Renal cortex interstitium (tissue), 11 donors: ENCODE data around the gene NR3C2. TPM values are rescaled to one million over a fixed set of nuclear protein-coding genes. Genes with fewer than 3 reads are reported as not detected.

Experiments used
- DNase-seq, 11 donors: peaks; one replicate each; pipeline ENCODE4 v3.0.0-alpha.2; 2013; ENCODE audit warnings: low read depth in 9 of 11, low spot score in 4 of 11; ENCODE audit errors: extremely low read depth in 1 of 11
- polyA plus RNA-seq, 3 donors: library from polyadenylated mRNA; unstranded; fragments of 120-200 nt; gene quantifications; one replicate each; pipeline ENCODE4 v1.2.1, GENCODE V29; 2013; ENCODE audit not compliant: insufficient read length in 3 of 3

Gene NR3C2
- polyA plus RNA-seq, 3 donors: 14.4 to 16.2 (median 15.8) TPM

GRCh38 chr4:148076964-148077363 lies 365.2 kb downstream of the NR3C2 start:
- DNase-seq: no peak

GRCh38 chr4:148075438-148075837 lies 366.8 kb downstream of the NR3C2 start:
- DNase-seq: no peak

- DNase-seq: no peak
Measured at GRCh38 chr4:148074462-148074861, 367.8 kb downstream of the NR3C2 start.

DNA sequence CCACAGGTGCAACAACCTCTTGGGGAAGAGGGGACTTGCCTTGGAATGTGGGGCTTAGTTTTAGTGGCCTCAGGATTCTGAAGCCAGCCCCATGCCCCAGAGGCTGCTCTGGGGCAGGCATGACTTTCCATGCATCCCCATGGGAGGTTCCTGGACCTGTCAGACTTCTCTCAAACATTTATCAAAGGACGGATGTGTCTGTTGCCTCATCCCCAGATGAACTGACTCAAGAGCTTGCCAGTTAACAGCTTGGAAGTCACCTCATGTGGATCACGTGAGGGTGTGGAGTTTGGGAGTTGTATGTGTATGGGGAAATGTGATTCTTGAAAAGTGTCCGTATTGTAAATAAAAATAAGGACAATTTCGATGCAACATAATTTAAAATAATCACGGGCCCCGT lies 368.9 kb downstream of the NR3C2 start:
- no peak for DNase-seq

DNA sequence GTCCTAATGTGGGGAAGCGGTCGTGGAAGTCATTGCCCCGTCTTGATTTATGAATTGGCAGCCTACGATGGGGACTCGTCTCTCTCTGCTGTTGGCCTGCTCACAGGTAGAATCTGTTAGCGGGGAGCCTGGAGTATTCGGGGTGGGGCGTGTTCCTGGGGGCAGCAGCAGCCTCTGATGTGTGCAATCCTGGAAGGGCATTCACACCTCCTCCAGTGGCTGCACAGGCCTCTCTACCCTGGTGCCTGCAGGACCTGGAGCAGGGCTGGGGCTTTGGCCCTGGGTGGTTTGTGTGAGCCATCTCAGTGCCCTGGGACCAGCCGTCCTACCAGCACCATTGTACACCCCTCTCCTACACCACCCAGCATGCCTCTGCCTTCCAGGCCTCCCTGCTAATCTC lies 369.4 kb downstream of the NR3C2 start:
- DNase-seq: no peak

DNA sequence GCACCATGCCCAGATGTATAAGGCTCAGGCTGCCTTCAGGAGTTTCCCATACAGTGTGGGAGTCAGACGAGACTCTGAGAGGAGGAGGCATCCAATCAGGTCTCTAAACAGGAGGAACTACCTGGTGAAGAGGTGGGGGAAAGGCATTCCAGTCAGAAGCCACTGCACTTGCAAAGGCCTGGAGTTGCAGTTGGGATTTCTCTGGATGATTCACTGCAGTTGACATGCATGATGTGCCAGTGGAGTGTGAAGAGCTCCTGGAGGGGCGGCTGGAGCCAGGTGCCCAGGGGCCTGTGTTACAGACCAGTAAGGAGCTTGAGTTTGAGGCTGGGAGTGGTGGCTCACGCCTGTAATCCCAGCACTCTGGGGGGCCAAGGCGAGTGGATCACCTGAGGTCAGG lies 371.2 kb downstream of the NR3C2 start:
- no peak for DNase-seq

DNA sequence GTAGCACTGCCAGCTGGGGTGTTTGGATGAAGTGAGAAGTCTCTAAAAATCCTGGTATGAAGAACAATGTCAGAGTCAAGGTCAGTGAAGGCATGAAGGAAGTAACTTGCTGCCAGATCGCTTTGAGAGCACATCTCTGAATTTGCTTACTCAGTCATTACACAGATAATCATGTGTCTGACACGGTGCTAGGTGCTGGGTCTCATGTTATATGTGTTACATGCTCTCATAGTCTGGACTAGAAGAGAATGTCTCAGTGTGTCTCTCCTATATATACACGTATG lies 372.4 kb downstream of the NR3C2 start:
- no peak for DNase-seq

- no peak for DNase-seq
Measured at GRCh38 chr4:148069086-148069894, 372.9 kb downstream of the NR3C2 start.

GRCh38 chr4:148068065-148068911 lies 373.9 kb downstream of the NR3C2 start:
- DNase-seq: no peak

GRCh38 chr4:148067301-148067916 lies 374.8 kb downstream of the NR3C2 start:
- no peak for DNase-seq

- no peak for DNase-seq
Measured at GRCh38 chr4:148065075-148065474, 377.1 kb downstream of the NR3C2 start.

- no peak for DNase-seq
Measured at GRCh38 chr4:148064451-148064850, 377.8 kb downstream of the NR3C2 start.

GRCh38 chr4:148062301-148062950 lies 379.8 kb downstream of the NR3C2 start:
- DNase-seq: no peak

GRCh38 chr4:148061795-148062194 lies 380.4 kb downstream of the NR3C2 start:
- no peak for DNase-seq

- DNase-seq: no peak
Measured at GRCh38 chr4:148061141-148061481, 381.1 kb downstream of the NR3C2 start.

DNA sequence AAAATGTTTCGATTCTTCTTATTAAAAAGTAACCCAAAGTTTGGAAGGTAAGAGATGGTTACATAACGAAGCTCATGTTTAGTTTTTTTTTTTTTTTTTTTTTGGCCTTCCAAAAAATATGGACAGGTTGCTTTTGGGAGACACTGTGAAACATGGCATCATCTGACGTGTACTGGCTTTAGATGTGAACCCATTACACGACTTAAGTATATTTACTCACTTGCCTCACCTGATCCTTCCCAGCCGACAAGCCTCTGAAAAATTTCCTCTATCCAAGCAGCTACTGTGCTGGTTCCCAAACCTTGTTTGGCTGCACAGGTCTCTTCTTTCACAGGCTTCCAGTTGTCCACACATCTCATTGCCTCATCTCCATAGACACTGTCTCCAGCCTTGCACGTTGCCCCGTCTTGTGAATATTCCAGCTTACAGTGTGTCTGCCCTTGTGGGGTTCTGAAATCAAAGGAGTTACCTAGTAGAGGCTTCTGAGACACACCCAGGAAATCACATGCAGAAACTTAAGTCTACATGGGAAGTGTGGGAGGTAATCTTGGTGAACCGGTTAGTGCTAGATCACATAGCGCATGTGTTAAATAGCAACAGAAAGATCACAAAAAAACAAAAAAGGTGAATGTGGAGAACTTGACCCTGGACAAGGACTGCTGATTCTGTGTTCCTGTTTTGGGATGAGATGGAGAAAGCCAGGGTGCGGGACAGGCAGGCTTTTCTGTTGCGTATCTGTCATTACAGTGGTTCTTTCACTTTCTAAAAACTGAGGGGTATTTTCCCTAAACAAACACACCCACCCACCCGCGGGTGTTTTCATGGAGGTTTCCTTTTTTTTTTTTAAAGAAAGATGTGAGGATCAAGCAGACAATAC lies 381.7 kb downstream of the NR3C2 start:
- DNase-seq: peak in 1 of 11 donors; percentile 47

DNA sequence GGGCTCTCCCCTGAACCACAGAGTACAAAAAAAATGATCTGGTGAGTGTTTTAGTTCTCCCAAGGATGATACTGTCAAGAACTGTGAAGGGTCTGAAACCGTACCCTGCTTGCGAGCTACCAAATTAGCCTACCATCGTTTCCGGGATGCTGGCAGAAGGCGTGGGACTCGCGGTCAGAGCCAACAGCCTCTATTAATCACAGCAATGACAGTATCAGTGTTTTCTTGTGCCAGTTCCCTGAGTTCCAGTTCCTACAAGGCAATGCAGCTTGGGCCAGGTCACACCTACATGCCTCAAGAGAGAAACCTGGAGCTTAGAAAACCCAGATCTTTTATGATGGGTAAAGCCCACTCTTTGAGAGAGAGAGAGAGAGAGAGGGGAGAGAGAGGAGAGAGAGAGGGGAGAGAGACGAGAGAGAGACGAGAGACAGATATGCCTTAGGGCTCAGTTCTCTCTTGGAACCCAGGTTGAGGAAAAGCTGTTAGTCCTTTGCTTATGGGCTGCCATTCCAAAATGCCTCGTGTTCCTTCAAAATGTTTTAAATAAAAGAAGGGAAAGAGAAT lies 382.5 kb downstream of the NR3C2 start:
- DNase-seq: no peak

- no peak for DNase-seq
Measured at GRCh38 chr4:148057984-148058859, 384.0 kb downstream of the NR3C2 start.
